VCaP (cell line): ENCODE results near the gene ARHGAP22.
A peak's percentile ranks its signal among the peaks of the same experiment; 100 is the strongest.

ENCODE experiments used
- H3K27ac ChIP-seq: fragments of 450-650 bp; 2 replicates; pipeline ENCODE4 v1.5.1; 2017
- TF ChIP-seq, protein P1 (sequence below): fragments of 450-650 bp; conservative IDR thresholded peaks from 2 replicates; pipeline ENCODE4 v1.5.1; 2017; ENCODE audit warnings: mild to moderate bottlenecking, moderate library complexity

Gene ARHGAP22

DNA sequence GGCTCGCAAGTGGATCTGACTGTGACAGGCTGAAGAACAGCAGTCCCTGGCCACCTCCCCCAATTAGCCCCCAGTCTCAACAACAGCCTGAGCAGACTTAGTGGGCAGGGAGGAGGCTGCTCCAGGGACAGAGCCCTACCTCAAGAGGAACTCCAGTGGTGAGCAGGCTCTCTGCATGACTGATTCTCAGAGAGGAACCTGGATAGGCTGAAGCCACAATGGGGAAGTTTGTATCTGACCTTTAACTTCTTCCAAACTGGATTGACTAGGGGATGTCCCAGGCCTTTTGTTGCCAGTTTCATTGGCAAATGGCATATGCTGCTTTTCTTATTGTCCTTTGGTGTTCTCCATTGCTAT is 93.0 kb downstream of the ARHGAP22 start:
- TF ChIP-seq, protein P1, sequence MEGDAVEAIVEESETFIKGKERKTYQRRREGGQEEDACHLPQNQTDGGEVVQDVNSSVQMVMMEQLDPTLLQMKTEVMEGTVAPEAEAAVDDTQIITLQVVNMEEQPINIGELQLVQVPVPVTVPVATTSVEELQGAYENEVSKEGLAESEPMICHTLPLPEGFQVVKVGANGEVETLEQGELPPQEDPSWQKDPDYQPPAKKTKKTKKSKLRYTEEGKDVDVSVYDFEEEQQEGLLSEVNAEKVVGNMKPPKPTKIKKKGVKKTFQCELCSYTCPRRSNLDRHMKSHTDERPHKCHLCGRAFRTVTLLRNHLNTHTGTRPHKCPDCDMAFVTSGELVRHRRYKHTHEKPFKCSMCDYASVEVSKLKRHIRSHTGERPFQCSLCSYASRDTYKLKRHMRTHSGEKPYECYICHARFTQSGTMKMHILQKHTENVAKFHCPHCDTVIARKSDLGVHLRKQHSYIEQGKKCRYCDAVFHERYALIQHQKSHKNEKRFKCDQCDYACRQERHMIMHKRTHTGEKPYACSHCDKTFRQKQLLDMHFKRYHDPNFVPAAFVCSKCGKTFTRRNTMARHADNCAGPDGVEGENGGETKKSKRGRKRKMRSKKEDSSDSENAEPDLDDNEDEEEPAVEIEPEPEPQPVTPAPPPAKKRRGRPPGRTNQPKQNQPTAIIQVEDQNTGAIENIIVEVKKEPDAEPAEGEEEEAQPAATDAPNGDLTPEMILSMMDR, result no peak
- no peak overlapping the region for H3K27ac ChIP-seq

DNA sequence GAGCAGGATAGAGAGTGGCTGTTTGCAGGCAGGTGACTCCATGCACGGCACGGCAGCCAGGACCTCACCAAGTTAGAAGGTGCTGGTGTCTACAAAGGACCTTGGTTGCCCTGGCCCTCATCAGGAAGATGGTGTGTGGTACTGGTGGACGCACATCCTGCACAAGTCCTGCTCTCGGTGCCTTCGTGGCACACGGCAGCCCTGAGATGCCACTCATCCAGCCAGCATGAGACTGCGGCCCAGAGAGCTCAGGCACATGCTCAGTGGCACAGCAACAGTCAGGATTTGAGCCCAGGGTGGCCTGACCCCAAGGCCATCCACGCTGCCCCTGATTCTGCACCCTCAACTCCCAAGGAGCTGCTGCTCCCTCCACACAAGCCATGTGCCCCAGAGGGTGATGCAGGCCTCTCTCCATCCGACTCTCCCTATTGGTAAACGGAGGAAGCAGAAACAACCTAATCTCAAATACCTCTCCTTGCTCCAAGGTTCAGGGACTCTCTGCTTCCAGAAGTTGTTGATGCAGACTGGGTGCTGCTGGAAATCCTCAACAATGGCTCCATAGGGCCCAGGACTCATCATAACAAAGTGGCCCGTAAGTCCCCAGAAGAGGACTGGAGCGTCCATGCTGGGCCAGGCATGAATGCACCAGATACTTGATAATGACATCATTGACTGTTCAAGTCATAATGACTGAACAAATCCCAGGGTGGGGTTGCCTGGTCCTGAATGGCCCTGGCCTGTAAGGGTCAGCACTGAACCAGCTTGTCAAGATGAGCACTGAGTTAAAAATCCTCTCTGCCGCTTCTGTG is 93.6 kb downstream of the ARHGAP22 start:
- H3K27ac ChIP-seq, result no peak overlapping the region
- TF ChIP-seq, protein P1, result no peak

DNA sequence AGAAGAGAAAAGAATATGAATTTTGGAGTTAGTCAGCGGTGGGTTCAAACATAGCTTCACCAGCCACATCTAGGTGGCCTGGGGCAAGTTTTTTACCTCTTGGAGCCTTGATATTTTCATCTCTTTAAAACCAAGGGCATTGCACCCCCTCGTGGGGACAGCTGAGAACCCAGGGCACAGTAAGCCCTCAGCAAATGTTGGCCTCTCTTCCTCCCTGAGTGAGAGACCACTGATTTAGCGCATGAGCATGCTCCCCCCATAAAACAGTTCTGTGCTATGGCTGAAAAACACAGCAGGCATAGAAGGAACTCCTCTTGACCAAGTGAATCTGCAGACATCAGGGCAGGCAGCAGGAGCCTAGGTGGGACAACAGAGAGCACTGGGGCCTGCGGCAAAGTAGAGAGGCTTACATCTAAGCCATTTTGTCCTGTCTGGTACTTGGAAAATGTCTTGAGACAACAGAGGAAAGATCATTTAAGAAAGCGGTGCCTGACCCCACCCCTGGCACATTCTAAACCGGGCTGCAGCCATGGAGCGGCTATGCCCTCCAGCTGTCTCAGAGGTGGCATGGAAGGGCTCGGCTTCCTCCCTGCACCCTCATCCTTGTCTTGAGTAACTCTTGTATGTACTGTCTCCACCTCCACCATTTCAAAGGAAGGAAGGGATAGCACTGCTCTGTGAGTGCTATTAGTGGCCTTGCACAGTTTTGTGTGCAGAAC is 94.7 kb downstream of the ARHGAP22 start:
- H3K27ac ChIP-seq, result no peak overlapping the region
- TF ChIP-seq, protein P1, result peak; percentile 40

DNA sequence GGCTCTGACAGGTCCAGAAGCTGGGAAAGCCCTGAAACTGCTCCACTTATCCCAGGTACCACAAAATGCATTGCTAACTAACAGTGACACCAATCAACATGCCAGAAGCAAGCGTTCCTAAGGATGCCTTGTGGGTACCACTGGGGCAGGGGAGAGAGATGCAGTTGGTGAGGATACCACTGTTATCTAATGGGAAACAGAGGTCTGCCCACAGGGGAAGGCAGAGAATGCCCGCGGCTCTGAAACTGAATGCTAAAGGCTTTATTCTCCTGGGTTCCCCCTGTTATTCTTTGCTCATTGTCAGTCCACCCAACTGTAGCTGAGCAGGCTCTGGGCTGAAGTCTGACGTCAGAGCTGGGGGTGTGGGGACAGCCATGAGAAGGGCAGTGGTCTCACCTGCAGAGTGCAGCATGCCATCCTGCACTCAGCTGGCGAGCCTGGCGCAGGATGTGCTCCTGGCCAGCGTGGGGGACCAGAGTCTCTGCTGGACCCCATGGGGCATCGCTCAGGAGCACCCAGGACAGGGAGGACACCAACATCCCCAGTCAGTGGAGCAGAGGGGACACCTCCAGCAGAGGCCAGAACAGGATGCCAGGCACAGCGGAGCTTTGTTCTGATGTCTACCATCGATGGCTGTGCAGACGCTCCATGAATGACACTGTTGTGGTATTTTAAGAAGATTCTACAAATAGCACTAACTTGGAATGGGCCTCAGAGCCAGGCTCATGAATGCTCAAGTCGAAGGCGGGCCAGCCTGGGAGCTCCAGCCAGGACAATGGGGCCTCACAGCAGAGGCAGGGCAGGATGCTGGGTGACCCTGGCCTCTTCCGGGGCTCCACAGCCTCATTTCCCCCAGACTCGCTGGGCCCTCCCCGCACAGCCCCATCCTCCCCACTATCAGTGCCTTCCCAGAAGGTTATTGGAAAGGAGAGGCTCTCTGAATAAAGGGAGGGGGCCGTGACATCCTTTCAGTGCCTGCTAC is 95.8 kb downstream of the ARHGAP22 start:
- no peak overlapping the region for H3K27ac ChIP-seq
- TF ChIP-seq, protein P1, result no peak

DNA sequence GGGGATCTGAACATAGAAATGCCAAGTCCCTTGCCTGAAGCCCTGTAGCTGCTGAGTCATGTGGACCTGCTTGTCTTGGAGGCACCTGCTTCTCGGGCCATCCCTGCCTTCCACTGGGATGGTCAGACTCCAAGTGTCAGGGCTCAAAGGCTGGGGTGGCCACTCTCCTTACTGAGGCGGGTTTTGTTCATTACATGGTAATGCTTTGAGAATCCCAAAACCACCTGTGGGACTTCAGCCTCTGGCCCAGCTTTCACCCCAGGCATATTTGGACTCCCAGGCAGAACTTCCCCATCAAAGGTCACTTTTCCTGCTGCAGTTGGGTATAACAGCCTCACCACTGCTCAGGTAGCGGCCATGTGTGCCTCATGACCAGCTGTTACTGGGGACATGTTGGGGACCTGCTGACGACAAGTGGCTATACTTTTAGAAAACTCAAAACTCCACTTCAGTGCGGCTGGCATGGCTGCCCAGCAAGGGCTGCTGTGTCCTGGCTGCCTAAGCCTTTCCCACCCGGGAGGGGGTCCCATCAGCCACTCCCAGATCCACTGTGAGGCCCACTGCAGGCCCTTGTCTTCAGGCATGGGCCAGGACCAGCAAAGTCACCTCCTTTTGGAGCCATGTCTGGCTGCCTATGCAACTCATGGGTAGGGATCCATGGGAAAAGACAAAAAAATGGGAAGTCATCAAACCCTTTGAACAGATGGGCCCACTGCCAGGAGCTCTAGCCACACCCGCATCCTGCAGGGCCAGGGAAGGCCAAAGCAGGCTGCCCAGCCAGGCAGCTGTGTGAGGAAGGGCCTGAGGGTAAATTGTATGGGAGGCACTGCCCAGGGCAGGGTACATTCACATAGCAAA is 96.7 kb downstream of the ARHGAP22 start:
- H3K27ac ChIP-seq, result no peak overlapping the region
- TF ChIP-seq, protein P1, result no peak

DNA sequence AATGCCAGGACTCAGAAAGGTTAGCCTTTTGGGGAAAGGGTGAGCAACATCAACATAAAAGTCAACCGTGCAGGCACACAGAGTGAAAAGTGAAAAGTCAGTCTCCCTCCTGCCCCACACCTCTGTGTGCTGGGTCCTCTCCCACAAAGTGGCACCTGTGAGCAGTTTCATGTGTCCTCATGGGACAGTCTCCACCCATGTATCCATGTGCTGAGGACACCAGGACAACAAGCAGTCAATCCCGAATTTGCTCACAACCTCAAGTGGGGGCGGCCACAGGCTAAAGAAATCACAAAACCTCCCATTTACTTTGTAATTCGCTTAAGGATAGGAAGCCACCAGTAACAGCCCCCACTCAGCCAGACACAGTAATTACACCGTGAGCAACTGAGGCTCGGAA is 97.4 kb downstream of the ARHGAP22 start:
- TF ChIP-seq, protein P1, result no peak
- no peak overlapping the region for H3K27ac ChIP-seq
